ENCODE data around the gene FADD.

- TF ChIP-seq CTCF (IDR thresholded peaks at IDR 0.05), result no peak
- no peak for TF ChIP-seq POLR2A (IDR thresholded peaks at IDR 0.05)
These were observed 17.8 kb downstream of the FADD start for GRCh38 chr11:70220920-70221319.

All from lower leg skin (tissue), 3 donors.